HG03103 (cell line): Measurements from ENCODE around the gene RAB25.
"Not testable (repeated sequence)": the region's sequence is repeated elsewhere in the genome, so short reads cannot be mapped to it uniquely, and the experiment has no call there.

Experiments used
- ATAC-seq: cut with Tn5 transposase; IDR thresholded peaks from one replicate; pipeline ENCODE4 v1.9.1; 2021; ENCODE audit warnings: low read depth; ENCODE audit not compliant: unreplicated experiment

RAB25 gene

GRCh38 chr1:156060937-156061636 is at the start of gene RAB25:
RAB25 (plus strand) TSS chr1:156061160; CDS start chr1:156061401, 241 bp downstream.
- no peak for ATAC-seq

GRCh38 chr1:156012051-156012817 is 48.7 kb upstream of the RAB25 start:
- no peak for ATAC-seq

GRCh38 chr1:156014829-156015228 is 46.1 kb upstream of the RAB25 start:
- ATAC-seq = no peak

DNA sequence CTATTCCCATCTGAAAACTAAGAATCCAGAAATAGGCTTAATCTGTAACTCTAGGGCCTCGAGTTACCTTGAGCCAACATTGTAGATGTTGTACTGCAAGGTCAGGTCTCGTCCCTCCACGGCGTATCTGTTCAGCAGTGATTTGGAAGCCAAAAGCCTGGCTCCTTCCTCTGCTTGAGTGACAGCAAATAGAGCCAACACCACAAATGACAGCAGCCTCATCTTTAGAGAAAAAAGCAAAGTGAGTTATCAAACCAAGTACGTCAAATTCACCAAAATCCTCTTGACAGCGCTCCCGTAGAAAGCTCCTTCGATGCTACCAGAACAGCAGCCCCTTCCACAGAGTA is 41.0 kb upstream of the RAB25 start:
- ATAC-seq = no peak

GRCh38 chr1:156020293-156021092 is 40.5 kb upstream of the RAB25 start, which contains the start of gene SSR2:
SSR2 (minus strand) TSS chr1:156020951; CDS start chr1:156020167, 784 bp downstream.
- no peak for ATAC-seq

DNA sequence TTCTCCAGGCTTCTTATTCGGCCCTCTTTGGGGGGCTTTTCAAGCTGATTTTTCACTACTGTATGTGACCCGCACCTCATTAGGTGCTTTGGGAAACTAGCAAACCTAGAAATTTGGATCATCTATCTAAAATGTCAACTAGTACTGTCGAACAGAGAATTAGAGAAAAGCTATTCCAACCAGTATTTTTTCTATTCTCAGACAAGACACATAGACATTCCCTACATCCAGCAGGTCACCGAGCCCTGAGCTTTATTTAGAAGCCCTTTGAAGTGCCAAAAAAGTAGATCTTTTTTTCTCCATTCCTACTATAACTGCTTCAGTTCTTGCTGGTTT is 39.9 kb upstream of the RAB25 start:
- no peak for ATAC-seq

DNA sequence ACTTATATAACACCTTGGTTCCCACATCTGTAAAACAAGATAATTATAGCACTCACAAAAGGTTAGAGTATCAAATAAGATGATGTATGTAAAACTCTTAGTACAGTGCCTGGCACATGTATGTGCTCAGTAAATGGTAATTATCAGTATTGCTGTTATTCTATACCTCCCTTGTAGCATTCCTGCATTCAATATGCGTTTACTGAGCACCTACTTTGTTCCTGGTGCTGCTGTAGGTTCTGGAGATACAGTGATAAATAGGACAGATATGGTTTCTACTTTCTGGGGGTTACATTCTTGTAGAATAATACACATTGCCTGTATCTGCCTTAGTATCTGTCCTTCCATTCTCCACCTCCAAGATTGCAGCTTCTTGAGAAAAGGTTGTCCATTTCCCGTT is 39.0 kb upstream of the RAB25 start:
- no peak for ATAC-seq

GRCh38 chr1:156024801-156025200 is 36.2 kb upstream of the RAB25 start:
- ATAC-seq = no peak

DNA sequence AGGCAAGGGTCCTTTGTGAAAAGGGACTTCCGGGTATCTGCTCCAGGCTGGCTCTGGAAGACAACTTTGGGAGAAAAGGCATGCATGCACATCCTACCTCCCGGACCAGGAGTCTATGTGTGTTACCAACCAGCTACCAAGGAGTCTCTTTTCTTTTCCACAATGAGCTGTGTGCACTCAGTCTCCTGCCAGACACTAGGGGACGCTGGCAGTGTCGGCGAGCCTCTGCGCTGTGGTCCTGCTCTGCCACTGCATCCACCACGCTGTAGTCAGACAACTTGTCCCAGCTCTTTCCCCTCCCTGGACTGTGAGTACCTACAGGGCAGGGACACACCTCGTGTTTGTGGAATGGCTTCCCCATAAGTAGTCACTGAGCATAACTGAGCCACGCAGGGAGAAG is 35.1 kb upstream of the RAB25 start:
- no peak for ATAC-seq

DNA sequence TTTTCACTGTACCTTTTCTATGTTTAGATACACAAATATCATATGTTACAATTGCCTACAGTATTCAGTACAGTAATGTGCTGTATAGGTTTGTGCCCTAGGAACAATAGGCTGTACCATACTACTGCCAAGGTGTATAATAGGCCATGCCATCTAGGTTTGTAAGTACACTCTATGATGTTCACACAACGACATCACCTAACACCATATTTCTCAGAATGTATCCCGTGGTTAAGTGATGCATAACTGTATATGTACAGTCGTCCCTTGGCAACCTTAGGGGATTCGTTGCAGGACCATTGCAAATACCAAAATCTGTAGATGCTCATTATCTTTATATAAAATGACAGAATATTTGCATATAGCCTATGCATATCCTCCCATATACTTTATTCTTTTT is 34.4 kb upstream of the RAB25 start:
- ATAC-seq = no peak

DNA sequence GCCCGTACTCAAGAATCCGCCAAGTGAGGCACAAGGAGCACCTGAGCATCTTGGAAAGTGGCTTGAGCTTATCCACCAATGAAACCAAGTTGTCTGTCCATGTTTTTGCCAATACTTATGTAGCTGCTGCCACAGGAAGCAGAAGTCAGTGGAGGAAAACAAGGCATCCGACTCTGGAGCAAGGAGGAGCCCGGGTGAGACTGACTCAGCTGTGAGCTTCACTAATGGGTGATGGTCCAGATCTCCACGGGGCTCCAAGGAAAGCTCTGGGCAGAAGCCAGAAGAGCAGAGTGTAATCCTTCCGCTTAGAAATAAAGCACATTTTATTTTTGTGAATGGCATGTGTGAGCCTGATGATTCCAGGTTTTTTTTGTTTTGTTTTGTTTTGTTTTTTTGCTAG is 27.9 kb upstream of the RAB25 start:
- no peak for ATAC-seq

GRCh38 chr1:156034991-156035390 is 26.0 kb upstream of the RAB25 start:
- ATAC-seq = not testable (repeated sequence)

GRCh38 chr1:156042828-156043227 is 18.1 kb upstream of the RAB25 start:
- no peak for ATAC-seq

DNA sequence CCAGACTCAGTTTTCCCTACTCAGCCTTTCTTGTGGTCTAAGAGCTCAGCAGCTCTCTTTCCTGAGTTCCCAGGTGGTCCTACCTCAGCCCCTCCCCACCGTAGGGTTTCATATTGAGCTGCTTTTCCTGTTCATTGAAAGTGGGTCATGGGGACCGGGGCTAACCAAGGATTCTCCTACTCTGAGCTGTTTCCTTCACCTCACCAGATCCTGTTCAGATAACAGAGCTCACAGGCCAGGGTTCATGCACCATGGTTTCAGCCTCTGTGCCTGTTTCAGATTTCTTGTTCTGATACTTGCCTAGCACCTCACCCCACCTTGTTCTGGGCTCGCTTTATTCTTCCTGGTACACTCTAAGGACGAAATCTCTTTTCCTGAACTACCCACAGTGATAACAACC is 15.9 kb upstream of the RAB25 start:
- no peak for ATAC-seq

DNA sequence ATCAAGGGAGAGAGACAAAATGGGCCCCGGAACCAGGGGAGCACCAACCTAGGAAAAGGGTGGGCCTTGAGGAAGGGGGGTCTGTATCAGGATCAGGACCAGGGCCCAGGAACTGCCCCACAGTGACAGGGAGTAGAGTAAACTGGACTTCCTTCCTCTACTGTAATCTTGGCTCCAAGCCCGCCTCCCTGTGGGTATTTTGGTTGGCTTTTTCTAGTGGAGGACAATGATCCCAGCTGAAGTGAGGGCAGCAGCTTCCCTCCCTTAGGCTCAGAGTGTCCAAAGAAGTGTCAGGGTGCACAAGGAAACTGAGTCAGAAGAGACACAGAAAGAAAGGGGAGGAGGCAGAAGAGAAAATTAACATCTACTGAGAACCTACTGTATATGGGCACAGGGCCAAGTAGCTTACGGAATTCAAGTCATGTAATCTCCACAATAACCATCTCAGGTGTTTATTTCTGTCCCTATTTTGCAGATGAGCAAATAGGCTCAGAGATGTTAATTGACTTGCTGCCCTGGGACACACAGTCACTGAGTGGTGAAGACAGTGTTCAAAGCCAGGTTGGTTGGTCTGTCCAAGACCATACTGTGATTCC is 12.2 kb upstream of the RAB25 start:
- ATAC-seq = no peak

DNA sequence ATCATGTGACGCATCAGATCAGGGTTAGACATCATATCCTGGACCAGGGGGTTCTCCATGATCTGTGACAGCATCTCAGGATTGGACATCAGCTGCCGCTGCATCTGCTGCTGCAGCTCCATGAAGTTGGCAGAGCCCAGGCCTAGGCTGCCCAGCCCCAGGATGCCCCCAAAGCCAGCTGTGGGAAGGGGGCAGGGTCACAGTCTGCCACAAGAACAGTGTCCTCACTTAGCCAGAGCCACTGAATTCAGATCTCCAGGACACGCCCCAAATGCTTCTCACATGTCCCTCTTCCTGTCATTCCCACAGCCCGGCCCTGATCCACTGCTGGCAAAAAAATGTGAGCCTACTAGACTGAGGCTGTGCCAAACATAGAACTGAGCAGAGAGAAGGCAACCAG is 10.6 kb upstream of the RAB25 start:
- ATAC-seq = no peak

DNA sequence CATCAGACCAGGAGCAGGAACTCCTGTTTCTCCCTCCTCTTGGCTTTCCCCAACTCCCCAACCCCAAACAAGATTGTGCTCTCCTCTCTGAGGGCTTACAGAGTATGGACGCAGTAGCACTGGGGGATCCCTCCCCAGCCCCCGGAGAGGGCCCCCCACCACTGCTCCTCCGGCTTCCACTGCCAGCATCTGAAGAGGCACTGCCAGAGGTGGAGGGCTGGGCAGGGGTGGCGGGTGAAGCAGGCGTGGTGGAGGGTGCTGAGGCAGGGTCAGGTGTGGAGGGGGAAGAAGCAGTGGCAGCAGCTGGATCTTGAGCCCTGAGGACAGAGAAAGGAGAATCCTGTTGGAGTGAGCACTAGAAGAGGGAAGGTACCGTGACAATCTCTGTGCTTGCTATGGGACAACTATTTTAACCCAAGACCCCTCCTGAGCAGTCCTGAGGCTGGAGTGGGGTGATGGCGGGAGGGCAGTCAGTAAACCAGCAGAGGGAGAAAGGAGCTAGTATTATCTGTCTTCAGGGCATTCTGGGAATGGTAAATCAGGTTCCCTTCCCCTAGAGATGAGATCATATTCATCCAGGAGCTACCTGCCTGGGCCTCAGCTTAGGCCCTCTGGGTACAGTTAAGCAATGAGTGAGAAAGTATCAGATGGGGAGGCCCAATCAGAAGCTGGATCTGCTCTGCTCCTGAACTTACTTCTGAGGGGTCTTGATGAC is 9.8 kb upstream of the RAB25 start:
- no peak for ATAC-seq

GRCh38 chr1:156052862-156053767 is 7.8 kb upstream of the RAB25 start:
- ATAC-seq = no peak

DNA sequence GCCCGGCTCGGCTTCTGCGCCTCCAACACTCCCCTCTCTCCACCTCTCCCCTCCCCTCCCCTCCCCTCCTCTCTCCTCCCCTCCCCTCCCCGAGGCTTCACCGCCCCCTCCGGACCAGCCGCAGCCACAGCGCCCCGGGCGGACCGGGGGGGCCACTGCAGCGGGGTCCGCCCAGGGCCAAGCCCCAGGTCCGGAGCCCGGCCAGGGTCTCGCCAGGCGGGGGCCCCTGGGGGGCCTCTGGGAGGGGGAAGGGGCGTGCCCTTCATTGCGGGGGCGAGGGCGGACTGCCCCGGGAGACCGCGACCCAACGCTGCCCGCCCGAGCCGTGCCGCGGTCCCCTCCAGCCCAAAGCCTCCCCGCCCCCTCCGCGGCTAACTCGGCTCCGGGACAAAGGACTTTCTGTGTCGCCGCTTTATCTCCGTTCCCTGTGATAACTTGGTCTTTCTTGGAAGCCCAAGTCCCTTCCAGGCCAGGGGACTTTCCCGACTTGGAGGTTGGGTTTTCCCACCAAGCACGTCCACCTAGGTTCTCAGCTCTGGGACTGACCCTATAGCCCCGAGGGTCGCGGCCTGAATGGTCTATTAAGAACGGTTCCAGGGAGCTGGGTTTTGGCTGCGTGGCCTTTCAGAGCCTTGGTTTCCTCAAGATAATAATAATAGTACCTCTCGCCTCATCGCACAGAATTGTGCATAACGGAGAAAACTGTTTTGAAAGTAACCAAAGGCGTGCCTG is 7.0 kb upstream of the RAB25 start, which contains the start of gene UBQLN4:
UBQLN4 (minus strand) TSS at position 31 of the 732 bp plus-strand sequence. CDS start 97 bp downstream, outside the sequence.
- ATAC-seq = peak; percentile 50
